ENCODE measurements around the gene SAMMSON. TPM values are rescaled to one million over a fixed set of nuclear protein-coding genes. Genes with fewer than 3 reads are reported as not detected.

The SAMMSON gene
- total and polyA plus RNA-seq, 10 of the 15 experiments (the other 5 are each of a cell fraction or from before 2014, with no cell fraction given): not detected

DNA sequence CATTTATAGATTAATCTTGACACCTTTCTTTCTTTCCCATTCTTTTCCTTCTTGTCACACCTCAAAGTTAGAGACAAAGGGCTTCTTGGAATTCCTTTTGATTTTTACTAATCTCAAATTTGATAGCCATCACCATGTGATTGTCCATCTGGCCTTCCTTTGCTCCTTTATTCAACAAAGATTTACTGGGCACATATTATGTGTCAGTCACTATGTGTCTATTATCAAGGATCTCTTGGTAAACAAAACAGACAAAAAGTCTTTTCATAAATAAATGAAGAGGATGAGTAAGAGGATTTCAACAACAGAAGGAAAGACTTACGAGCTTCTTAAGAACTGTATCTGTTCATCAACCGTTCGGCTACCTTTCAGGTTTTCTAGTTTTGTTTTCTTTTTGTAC, 56.5 kb downstream of the SAMMSON start (continued):
- TF ChIP-seq, protein P1, sequence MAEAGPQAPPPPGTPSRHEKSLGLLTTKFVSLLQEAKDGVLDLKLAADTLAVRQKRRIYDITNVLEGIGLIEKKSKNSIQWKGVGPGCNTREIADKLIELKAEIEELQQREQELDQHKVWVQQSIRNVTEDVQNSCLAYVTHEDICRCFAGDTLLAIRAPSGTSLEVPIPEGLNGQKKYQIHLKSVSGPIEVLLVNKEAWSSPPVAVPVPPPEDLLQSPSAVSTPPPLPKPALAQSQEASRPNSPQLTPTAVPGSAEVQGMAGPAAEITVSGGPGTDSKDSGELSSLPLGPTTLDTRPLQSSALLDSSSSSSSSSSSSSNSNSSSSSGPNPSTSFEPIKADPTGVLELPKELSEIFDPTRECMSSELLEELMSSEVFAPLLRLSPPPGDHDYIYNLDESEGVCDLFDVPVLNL (IDR thresholded peaks at IDR 0.05; ENCODE audit: low read depth, low read length): no peak
- TF ChIP-seq, protein P2, sequence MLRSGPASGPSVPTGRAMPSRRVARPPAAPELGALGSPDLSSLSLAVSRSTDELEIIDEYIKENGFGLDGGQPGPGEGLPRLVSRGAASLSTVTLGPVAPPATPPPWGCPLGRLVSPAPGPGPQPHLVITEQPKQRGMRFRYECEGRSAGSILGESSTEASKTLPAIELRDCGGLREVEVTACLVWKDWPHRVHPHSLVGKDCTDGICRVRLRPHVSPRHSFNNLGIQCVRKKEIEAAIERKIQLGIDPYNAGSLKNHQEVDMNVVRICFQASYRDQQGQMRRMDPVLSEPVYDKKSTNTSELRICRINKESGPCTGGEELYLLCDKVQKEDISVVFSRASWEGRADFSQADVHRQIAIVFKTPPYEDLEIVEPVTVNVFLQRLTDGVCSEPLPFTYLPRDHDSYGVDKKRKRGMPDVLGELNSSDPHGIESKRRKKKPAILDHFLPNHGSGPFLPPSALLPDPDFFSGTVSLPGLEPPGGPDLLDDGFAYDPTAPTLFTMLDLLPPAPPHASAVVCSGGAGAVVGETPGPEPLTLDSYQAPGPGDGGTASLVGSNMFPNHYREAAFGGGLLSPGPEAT (IDR thresholded peaks at IDR 0.05; ENCODE audit: low read depth): no peak
- TF ChIP-seq SREBF1 (IDR thresholded peaks at IDR 0.05; ENCODE audit: low read length): no peak
- TF ChIP-seq, protein P3, sequence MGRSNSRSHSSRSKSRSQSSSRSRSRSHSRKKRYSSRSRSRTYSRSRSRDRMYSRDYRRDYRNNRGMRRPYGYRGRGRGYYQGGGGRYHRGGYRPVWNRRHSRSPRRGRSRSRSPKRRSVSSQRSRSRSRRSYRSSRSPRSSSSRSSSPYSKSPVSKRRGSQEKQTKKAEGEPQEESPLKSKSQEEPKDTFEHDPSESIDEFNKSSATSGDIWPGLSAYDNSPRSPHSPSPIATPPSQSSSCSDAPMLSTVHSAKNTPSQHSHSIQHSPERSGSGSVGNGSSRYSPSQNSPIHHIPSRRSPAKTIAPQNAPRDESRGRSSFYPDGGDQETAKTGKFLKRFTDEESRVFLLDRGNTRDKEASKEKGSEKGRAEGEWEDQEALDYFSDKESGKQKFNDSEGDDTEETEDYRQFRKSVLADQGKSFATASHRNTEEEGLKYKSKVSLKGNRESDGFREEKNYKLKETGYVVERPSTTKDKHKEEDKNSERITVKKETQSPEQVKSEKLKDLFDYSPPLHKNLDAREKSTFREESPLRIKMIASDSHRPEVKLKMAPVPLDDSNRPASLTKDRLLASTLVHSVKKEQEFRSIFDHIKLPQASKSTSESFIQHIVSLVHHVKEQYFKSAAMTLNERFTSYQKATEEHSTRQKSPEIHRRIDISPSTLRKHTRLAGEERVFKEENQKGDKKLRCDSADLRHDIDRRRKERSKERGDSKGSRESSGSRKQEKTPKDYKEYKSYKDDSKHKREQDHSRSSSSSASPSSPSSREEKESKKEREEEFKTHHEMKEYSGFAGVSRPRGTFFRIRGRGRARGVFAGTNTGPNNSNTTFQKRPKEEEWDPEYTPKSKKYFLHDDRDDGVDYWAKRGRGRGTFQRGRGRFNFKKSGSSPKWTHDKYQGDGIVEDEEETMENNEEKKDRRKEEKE (IDR thresholded peaks at IDR 0.05): no peak
- TF ChIP-seq, protein P4, sequence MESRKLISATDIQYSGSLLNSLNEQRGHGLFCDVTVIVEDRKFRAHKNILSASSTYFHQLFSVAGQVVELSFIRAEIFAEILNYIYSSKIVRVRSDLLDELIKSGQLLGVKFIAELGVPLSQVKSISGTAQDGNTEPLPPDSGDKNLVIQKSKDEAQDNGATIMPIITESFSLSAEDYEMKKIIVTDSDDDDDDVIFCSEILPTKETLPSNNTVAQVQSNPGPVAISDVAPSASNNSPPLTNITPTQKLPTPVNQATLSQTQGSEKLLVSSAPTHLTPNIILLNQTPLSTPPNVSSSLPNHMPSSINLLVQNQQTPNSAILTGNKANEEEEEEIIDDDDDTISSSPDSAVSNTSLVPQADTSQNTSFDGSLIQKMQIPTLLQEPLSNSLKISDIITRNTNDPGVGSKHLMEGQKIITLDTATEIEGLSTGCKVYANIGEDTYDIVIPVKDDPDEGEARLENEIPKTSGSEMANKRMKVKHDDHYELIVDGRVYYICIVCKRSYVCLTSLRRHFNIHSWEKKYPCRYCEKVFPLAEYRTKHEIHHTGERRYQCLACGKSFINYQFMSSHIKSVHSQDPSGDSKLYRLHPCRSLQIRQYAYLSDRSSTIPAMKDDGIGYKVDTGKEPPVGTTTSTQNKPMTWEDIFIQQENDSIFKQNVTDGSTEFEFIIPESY (IDR thresholded peaks at IDR 0.05): no peak
- no peak for TF ChIP-seq EED (IDR thresholded peaks at IDR 0.05; ENCODE audit: low read depth)
- TF ChIP-seq WRNIP1 (IDR thresholded peaks at IDR 0.05; ENCODE audit: borderline replicate concordance, low read depth, low read length): no peak
- no peak for TF ChIP-seq NR2C2 (IDR thresholded peaks at IDR 0.05; ENCODE audit: borderline replicate concordance, control insufficient read depth, insufficient read length, low read depth)
- TF ChIP-seq, protein P5, sequence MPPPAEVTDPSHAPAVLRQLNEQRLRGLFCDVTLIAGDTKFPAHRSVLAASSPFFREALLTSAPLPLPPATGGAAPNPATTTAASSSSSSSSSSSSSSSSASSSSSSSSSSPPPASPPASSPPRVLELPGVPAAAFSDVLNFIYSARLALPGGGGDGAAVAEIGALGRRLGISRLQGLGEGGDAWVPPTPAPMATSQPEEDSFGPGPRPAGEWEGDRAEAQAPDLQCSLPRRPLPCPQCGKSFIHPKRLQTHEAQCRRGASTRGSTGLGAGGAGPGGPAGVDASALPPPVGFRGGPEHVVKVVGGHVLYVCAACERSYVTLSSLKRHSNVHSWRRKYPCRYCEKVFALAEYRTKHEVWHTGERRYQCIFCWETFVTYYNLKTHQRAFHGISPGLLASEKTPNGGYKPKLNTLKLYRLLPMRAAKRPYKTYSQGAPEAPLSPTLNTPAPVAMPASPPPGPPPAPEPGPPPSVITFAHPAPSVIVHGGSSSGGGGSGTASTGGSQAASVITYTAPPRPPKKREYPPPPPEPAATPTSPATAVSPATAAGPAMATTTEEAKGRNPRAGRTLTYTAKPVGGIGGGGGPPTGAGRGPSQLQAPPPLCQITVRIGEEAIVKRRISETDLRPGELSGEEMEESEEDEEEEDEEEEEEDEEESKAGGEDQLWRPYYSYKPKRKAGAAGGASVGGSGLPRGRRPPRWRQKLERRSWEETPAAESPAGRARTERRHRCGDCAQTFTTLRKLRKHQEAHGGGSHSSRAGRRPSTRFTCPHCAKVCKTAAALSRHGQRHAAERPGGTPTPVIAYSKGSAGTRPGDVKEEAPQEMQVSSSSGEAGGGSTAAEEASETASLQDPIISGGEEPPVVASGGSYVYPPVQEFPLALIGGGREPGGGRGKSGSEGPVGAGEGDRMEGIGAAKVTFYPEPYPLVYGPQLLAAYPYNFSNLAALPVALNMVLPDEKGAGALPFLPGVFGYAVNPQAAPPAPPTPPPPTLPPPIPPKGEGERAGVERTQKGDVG (CRISPR knock-in tag; IDR thresholded peaks at IDR 0.05): no peak
- no peak for TF ChIP-seq SIN3A (IDR thresholded peaks at IDR 0.05; ENCODE audit: low read depth, low read length)
- no peak for TF ChIP-seq SIX5 (IDR thresholded peaks at IDR 0.05; ENCODE audit: low read depth, low read length, severe bottlenecking)

Data from GM12878 (cell line).